Midbrain (tissue), 1 donor: ENCODE measurements around the gene ITPR3.
"Not testable (repeated sequence)": the region's sequence is repeated elsewhere in the genome, so short reads cannot be mapped to it uniquely, and the experiment has no call there.

Experiments
- DNase-seq: peaks from one replicate; lab custom pipeline; 2025; lab: John Stamatoyannopoulos, UW

The ITPR3 gene

DNA sequence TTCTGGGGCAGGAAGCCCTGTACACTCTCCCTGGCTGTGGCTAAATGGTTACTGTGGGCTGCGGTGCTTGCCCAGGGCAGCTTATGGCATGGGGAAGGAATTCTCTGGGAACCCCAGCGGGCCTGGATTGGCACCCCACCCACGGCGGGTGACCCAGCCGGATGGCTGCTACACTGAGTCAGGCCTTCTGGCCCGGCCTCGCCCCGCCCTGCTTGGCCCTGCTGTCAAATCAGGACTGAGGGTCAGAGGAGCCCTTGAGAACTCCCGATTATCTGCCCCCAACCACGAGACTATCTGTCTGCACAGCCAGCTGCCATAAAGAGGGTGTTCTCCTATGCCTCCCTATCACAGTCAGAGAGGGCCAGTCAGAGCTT is 7.3 kb upstream of the ITPR3 start:
- DNase-seq, result no peak

DNA sequence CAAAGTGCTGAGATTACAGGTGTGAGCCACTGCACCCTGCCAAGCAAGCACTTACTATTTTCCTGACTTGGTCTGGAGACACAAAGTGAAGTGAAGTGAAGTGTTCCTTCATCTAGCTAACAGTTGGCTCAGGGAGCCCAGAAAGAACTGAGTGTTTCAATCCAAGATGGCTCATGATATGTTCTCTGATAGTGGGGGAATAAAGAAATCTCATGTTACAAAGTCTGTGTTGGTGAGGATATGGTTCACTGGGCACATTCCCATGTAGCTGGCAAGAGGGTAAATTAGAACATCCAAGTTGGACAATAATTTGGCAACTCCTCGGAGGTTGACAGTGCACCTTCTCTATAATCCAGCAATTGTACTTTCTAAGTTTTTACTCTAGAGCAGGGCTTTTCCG is 5.0 kb upstream of the ITPR3 start:
- no peak for DNase-seq

DNA sequence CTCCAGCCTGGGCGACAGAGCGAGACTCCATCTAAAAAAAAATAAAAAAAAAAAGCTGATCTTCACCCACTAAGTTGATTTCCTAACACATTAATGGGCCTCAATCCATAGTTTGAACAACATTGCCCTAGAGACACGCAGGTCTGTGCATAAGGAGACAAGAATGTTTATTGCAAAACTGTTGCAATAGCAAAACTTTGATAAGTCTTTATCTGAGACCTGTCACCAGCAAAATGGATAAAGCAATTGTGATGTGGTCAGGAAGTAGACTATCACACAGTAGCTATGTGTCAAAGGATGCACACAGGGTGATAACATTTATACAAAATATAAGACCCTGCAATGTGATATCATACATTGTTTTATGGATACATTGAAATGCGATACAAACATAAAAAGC is 4.2 kb upstream of the ITPR3 start:
- DNase-seq, result no peak

GRCh38 chr6:33619166-33619840 is 1.8 kb upstream of the ITPR3 start:
- no peak for DNase-seq

DNA sequence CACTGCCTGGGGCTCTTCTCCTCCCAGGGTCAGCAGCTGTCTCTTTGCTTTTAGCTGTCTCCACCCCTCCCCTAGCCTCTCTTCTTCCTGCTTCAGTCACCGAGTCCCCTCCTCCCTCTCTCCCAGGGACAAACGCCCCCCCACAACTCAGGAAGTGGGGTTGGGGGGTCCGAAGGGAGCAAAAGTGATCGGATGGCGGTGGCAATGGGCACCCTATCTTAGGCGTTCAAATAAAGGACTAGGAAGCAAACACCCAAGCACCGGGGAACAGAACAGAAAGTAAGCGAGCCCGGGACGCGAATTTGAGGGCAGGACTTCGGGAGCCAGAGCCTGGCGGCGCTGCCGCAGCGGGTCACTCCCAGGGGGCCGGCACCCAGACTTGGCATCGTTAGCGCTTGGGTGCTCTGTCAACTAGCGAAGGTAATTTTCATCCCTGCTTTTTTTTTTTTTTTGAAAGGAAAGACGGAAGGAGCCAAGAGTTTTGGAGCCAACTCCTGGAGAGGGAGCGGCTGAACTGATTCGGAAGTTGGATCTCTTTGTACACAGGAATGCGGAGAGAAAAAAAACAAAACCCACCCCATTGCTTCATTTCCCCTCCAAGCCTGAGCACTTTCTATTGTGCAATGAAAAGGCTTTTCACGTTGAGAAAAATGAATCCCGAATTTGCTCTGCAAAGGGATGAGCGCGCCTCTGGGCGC is 815 bp upstream of the ITPR3 start:
- DNase-seq, result no peak

- DNase-seq, result no peak
These were observed 728 bp downstream of the ITPR3 start for GRCh38 chr6:33621711-33622388.

DNA sequence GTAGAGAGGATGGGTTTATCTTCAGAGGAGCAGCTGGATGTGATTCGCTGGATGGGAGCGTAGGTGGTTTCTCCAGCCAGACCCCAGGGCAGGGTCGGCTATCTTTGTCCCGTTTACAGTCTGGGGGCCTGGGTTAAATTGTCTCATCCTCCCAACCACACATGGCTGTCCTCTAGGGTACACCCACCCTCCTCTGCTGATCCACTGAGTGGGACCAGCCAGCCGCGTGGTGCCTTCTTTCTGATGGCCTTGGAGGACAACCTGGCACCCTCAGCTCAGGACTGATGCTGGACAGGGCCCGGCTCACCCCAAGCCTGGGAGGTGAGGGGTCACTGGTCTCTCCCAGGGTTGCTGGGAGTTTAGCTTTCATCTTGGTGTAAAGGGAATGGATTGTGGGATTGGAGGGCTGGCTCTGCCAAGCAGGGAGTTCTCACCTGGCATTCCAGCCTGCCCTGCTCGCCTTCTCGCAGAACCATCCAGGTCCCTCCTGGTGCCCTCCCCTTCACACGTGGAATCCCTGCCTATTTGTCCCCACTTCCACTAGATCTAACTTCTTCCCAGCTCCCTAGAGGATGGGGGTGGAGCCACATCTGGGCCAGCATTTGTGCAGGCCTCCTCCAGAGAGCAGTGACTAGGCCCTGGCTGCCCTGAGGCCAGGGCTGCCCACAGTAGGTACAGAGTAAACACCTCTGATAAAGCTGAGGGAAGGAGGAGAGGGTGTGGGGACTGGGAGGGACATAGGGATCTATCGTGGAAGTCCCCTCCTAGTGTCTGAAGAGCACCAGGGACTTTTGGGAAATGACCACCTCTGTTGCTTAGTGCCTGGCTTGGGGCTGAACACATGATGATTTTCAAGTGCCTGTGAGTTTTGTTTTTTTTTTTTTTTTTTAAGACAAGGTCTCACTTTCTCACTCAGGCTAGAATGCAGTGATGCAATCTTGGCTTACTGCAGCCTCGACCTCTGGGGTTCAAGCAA is 1.6 kb downstream of the ITPR3 start:
- DNase-seq, result no peak

DNA sequence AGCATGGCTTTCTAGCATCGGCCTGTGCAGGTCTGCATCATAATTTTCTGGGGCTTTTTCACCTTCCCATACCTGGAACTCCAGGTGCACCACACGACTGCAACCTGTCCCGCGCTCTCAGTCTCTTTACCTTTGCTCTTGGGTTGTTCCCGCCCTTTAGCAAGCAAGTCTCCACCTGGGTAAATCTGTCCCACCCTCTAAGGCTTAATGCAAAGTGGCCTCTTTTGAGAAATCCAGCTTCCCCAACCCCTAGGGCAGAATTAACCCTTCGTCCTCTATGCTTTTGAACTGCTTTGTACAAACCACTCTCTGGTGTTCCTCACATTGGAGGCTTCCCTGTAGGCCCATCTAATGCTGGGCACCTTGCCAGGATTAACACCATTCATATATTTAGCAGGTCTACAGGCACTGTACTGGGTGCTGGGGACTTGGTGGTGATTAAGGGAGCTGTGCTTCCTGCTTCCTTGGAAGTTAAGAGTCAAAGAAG is 2.8 kb downstream of the ITPR3 start:
- no peak for DNase-seq

DNA sequence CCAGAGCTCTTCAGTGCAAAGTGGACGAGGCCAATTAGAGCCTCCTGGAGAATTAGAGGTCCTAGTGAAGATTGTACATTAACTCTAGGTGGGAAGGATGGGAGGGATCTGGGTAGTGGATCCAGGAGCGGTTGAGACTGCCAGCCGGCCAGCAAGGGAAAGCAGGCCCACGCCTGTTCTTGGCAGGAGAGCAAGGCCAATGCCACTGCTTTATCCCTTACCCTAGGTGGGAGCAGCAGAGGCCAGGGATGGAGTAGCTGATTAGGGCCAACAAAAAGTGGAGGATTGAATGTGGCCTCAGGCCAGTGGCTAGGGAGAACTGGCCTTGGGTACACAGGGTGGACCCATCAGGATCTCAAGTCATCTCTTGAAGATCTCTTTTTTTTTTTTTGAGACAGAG is 3.7 kb downstream of the ITPR3 start:
- no peak for DNase-seq

DNA sequence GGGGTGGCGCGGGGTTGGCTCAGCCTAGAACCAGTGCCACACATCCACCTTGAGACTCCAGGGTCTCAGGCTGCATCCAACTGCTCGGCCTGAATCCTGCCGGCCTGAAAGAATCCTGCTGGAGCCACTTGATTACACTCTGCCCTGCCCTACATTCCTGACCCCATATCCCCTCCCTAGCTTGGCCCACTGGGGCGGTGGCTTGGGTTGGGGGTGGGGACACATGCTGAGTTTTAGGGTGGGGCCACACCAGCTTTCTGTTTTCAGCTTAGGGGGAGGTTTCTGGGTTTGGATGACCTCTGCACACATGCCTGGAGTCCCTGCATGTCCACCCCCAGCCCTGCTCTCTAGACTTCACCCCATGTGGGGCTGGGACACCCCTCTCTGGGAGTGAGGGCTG is 6.8 kb downstream of the ITPR3 start:
- no peak for DNase-seq

GRCh38 chr6:33628401-33628964 is 7.4 kb downstream of the ITPR3 start:
- no peak for DNase-seq

- DNase-seq, result no peak
These were observed 8.9 kb downstream of the ITPR3 start for GRCh38 chr6:33630014-33630413.

GRCh38 chr6:33631521-33631920 is 10.4 kb downstream of the ITPR3 start:
- DNase-seq, result not testable (repeated sequence)

DNA sequence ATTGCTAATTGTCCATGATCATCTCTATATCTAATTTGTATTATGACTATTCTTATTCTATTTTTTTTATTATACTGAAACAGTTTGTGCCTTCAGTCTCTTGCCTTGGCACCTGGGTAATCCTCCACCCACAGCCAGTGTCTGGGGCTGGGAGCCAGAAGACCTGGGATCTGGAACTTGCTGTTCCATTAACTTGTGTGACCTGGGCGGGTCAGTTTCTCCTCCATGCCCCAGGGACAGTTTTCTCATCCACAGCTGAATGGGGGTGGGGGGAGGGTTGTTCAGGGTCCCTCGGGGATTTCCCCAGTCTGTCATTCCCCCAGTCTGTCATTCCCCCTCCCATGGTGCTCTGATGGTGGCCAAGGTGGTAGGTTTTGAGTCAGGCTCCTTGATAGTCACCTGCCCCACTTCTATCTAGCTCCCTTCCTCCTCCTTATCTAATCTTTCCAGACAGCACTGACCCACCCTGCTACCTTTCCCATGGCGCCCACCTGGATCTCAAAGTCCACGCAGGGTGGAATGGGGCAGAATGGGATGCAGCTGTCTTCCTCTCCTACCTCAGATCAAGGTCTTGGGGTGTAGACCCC is 10.9 kb downstream of the ITPR3 start:
- DNase-seq, result no peak

DNA sequence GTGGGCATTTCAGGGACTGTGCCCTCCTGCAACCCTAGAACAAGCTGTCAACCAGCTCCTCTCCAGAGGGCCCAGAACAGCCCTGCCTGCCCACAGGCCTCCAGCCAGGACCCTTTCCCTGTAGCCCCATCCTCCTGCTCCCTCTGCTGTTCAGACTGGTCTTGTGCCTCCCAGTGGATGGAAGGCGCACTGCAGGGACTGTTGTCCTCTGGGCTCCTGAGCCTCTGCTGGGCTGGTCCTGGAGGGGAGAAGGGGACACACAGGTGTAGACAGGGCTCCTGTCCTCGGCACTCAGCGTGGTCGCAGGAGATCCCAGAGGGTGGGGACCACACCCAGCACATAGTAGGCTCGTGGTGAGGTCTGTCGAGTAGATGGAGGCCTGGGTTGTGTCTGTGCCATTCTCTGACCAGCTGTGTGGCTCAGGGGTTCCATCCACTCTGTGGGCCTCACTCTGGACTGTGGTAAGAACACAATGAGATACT is 11.5 kb downstream of the ITPR3 start:
- DNase-seq, result peak; percentile 19

DNA sequence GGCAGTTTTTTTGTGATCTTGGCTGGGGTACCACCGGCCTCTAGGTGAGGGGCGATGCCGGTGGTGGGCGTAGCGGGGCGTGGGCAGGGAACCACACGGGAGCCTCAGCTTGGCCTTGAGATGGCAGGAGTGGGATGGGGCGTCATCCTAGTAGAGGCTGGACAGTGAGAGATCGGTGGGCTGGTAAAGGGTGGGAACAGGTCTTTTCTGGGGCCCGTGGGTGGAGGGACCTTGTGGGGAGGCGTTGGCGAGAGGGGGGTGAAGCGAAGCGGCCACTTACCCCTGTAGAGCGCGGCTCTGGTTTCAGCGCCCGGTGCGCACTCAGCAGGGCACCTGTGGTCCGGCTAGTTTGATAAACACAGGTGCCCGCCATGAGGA is 12.0 kb downstream of the ITPR3 start:
- DNase-seq, result no peak

- peak; percentile 9 for DNase-seq
These were observed 12.5 kb downstream of the ITPR3 start for GRCh38 chr6:33633462-33634158.

GRCh38 chr6:33634161-33634727 is 13.1 kb downstream of the ITPR3 start:
- no peak for DNase-seq

DNA sequence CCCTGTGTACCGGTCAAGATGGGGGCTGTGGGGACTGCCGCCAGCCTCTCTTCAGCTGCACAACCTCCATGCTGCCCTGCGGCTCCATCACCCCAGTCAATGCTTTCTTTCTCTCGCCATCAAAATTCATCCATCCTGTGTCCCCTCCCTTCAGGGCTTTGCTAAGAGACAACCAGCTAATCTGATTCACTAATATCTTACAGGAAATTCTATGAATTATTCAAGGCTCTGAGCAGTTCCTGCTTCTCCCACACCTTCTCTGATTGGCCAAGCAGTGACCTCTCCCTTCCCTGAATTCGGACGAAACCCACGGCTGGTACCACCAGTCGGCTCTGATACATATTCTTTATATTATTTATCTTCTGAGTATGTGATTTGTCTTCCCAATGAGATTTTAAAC is 13.8 kb downstream of the ITPR3 start:
- no peak for DNase-seq

GRCh38 chr6:33636655-33637054 is 15.5 kb downstream of the ITPR3 start:
- no peak for DNase-seq
